ENCODE data around the gene LEP. TPM values are rescaled to one million over a fixed set of nuclear protein-coding genes. Genes with fewer than 3 reads are reported as not detected.

The LEP gene
- total RNA-seq, 1 donor from 2014 or later: not detected

- Mint-ChIP-seq H3K4me3 (ENCODE audit: low read depth) (no peak overlapping the region), H3K36me3 (ENCODE audit: insufficient read depth) (no peaks in the 10 kb centered on the region), H3K9me3 (ENCODE audit: low read depth) (no peaks in the 10 kb centered on the region), H3K27me3 (peaks cover 22% of the 10 kb centered on the region), H3K27ac (no peak overlapping the region), H3K4me1 (ENCODE audit: low read depth) (peaks cover 22% of the 10 kb centered on the region)
- no peak for DNase-seq (ENCODE audit: low spot score, unreplicated experiment)
- no peak for TF ChIP-seq CTCF (IDR thresholded peaks at IDR 0.05; ENCODE audit: unreplicated experiment)
These were observed 23.4 kb downstream of the LEP start for GRCh38 chr7:128264477-128264876.

GRCh38 chr7:128265156-128265905 lies 24.3 kb downstream of the LEP start:
- Mint-ChIP-seq H3K9me3 (ENCODE audit: low read depth) (no peaks in the 10 kb centered on the region), H3K4me1 (ENCODE audit: low read depth) (peaks cover 14% of the 10 kb centered on the region), H3K4me3 (ENCODE audit: low read depth) (no peak overlapping the region)

GRCh38 chr7:128265906-128266300 lies 24.8 kb downstream of the LEP start:
- peaks cover 8% of the 10 kb centered on the region for H3K4me1 Mint-ChIP-seq (ENCODE audit: low read depth)
- peaks cover 22% of the 10 kb centered on the region for H3K27me3 Mint-ChIP-seq
- H3K9me3 Mint-ChIP-seq (ENCODE audit: low read depth): no peaks in the 10 kb centered on the region
- H3K4me3 Mint-ChIP-seq (ENCODE audit: low read depth): no peak overlapping the region
- TF ChIP-seq CTCF (IDR thresholded peaks at IDR 0.05; ENCODE audit: unreplicated experiment): no peak
- H3K27ac Mint-ChIP-seq: no peak overlapping the region
- no peaks in the 10 kb centered on the region for H3K36me3 Mint-ChIP-seq (ENCODE audit: insufficient read depth)
- no peak for DNase-seq (ENCODE audit: low spot score, unreplicated experiment)

More at GRCh38 chr7:128265156-128265905, 24.3 kb downstream of the LEP start:
- Mint-ChIP-seq H3K27ac (peak overlapping the region; percentile 23), H3K27me3 (peaks cover 22% of the 10 kb centered on the region), H3K36me3 (ENCODE audit: insufficient read depth) (no peaks in the 10 kb centered on the region)
- TF ChIP-seq CTCF (IDR thresholded peaks at IDR 0.05; ENCODE audit: unreplicated experiment): no peak
- no peak for DNase-seq (ENCODE audit: low spot score, unreplicated experiment)

DNA sequence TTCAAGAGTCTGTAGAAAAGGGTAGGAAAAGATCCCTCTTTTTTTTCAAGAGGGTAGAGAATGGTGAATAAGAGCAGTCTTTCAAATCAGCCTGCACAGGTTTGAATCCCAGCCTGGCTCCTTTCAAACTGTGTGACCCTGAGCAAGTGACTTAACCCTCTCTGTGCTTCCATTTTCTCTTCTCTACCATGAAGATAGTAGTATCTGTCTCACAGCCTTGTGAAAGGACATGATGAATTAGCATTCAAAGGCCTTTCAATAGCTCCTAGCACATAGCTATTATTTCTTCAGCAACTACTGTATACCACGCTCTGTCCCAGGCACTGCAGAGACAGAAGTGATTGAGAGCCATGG lies 25.4 kb downstream of the LEP start:
- Mint-ChIP-seq H3K4me1 (ENCODE audit: low read depth) (peaks cover 7% of the 10 kb centered on the region), H3K4me3 (ENCODE audit: low read depth) (no peak overlapping the region), H3K27ac (no peak overlapping the region), H3K9me3 (ENCODE audit: low read depth) (no peaks in the 10 kb centered on the region), H3K36me3 (ENCODE audit: insufficient read depth) (no peaks in the 10 kb centered on the region), H3K27me3 (peaks cover 22% of the 10 kb centered on the region)
- no peak for DNase-seq (ENCODE audit: low spot score, unreplicated experiment)
- no peak for TF ChIP-seq CTCF (IDR thresholded peaks at IDR 0.05; ENCODE audit: unreplicated experiment)

DNA sequence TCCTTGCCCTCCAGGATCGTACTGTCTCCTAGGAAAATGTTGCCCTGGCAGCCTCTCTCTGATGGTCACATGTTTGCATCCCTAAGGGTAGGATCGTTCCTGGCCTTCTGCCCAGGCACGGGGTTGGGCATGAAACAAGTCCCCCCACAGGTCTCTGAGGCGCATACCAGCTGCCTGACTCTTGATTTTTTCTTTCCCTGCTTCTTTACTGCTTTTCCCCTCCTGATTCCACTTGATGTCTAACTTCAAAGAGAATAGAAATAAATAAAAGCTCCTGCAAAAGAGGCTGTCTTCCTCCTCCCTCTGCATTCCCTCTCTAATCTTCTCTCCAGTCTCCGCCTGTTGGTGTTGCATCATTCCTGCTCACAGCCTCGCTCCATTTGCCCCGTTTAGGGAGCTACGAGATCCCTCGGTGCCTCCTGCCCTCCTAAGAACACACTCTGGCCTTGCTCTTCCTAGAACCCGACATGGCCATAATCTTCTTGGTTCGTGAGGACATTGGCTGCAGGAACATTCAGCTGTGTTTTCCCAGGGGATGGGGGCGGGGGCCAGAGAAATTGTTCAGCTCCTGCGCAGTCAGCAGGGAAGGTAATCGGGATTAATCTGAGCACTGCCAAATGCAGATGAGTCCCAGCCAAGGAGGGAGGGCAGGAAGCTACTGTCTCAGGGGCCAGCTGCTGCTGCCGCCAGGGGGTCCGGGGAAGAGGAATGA lies 26.0 kb downstream of the LEP start:
- no peak for TF ChIP-seq CTCF (IDR thresholded peaks at IDR 0.05; ENCODE audit: unreplicated experiment)
- H3K36me3 Mint-ChIP-seq (ENCODE audit: insufficient read depth): no peaks in the 10 kb centered on the region
- peaks cover 7% of the 10 kb centered on the region for H3K4me1 Mint-ChIP-seq (ENCODE audit: low read depth)
- H3K27ac Mint-ChIP-seq: no peak overlapping the region
- H3K27me3 Mint-ChIP-seq: peaks cover 22% of the 10 kb centered on the region
- H3K9me3 Mint-ChIP-seq (ENCODE audit: low read depth): no peaks in the 10 kb centered on the region
- no peak overlapping the region for H3K4me3 Mint-ChIP-seq (ENCODE audit: low read depth)
- no peak for DNase-seq (ENCODE audit: low spot score, unreplicated experiment)
